Activated CD8-positive, alpha-beta memory T cell treated with anti-CD3 and anti-CD28 coated beads for 4 hours (primary cell): ENCODE data around the gene RBM33.
A peak's percentile ranks its signal among the peaks of the same experiment; 100 is the strongest.
"Not testable (repeated sequence)": the region's sequence is repeated elsewhere in the genome, so short reads cannot be mapped to it uniquely, and the experiment has no call there.

Source experiments
- DNase-seq, 2 donors: peaks; one replicate each; pipeline ENCODE4 v3.0.0-alpha.2; 2020; ENCODE audit warnings: low read depth in 2 of 2

Gene RBM33

GRCh38 chr7:155809332-155809946 lies 165.0 kb downstream of the RBM33 start:
- DNase-seq: no peak

- no peak for DNase-seq
Observed at GRCh38 chr7:155809947-155810769, 165.7 kb downstream of the RBM33 start.

- no peak for DNase-seq
Observed at GRCh38 chr7:155810770-155811559, 166.5 kb downstream of the RBM33 start.

DNA sequence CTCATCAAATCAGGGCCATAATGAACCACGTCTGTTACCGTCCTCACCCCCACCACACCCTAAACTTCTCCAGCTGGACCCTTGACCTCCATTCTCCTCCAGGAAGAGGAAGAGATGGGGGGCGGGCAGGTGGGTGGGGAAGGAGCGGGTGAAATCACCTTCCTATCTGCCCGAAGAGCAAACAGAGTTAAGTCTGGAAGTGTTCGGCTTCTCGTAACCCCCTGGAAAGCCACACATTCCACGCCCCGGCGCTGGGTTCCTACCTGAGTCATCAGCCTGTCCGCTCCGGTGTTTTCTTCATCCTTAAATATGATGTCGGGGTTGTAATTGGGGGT lies 167.1 kb downstream of the RBM33 start:
- DNase-seq: no peak

DNA sequence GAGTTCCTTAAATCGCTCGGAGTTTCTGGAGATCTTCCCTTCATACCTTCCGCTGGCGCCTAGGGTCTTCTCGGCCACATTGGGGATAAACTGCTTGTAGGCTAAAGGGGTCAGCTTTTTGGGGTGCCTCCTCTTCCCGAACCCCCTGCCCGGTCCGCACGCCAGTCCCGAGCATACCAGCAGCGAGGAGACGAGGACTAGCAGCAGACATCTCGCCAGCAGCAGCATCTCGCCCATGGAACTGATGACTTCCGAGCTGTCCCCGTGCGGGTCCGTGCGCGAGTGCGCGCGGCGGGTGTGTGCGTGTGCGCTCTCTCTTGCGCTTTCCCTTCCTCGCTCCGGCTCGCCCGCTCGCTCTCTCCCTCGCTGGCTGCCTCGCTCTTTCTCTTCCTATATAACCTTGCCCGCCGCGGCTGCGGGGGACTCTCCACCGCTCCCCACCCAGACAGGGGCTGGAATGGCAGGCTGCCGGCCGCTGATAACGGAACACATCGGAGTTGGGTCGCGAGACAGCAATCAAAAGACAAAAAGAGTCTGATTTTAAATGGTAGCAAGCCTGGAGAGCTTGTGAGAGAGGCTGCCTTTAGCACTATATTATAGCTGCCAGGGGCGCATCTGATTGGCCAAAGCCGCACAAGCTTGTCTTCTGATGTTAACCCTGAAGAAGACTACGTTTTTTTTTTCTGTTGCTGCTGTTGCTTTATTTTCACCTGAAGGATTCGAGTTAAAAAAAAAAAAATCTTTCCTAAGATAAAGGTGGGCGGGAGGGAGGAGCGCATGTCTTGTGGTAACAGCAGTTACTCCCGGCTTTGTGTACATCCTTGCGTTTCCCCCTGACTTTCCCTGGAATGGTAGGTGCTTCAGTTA lies 167.7 kb downstream of the RBM33 start, which contains the start of gene SHH:
TSS of gene SHH (minus strand) at position 569 of the 867 bp plus-strand sequence. CDS start at position 228, 341 bp downstream.
- DNase-seq: no peak

DNA sequence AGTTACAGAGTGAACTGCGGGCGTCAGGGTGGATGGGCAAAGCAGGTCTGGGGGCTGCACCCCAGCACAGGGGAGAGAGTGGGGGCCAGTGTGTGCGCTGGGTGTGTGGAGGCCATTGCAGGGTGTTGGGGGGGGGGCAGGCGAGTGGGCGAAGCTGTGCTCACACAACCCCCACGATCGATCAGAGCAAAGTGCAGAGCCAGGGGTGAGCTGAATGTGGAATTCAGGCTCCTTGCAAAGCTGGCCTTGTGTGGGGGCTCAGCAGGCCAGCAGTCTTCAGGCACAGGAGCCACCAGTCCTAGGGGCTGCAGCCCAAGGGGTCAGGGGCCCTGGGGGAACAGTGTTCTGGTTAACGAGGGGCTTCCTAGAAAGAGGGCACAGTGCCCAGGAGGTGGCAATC lies 168.7 kb downstream of the RBM33 start:
- no peak for DNase-seq

- DNase-seq: no peak
Observed at GRCh38 chr7:155813546-155814315, 169.3 kb downstream of the RBM33 start.

DNA sequence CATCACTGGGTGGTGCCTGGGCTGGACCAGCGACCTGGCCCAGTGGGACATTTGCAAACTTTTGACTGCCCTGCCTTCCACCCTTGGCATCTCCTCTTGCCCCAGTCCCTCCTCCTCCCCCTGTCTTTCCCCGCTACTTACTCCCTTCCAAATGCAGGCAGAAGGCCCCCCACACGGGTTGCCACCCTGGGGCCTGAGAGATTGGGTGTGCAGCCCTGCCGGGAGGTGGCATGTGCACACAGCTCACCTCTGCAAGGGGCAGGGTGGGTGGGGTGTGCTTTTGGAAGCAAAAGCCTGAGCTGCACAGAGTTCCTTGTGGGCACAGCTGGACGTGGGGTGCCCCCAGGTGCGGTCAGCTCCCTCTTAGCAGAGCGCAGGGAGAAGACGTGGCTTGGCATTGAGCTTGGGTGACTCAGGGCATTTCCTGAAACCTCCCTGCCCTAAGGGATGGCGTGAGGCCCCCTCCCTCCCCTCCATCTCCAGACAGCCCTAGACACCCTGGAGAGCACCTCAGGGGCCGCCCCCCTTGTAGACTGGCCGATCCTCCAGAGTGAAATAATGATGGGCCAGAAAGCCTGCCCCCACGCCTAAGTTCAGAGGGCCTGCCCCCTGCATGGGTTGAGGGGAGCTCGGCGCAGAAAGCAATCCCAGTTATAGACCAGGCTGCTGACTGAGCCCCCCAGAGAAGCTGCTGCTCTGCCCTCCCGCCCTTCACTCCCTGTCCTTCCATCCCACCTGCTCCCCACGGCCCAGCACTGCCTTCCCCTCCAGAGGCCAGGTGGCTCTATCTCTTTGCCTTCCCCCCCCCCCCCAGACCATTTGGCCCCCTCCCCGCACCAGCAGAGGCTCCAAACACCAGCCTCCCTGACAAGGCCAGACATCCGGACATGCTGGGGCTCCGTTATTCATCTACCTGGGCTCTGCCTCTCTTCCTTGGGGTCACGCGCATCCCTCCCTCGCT lies 170.1 kb downstream of the RBM33 start:
- no peak for DNase-seq

DNA sequence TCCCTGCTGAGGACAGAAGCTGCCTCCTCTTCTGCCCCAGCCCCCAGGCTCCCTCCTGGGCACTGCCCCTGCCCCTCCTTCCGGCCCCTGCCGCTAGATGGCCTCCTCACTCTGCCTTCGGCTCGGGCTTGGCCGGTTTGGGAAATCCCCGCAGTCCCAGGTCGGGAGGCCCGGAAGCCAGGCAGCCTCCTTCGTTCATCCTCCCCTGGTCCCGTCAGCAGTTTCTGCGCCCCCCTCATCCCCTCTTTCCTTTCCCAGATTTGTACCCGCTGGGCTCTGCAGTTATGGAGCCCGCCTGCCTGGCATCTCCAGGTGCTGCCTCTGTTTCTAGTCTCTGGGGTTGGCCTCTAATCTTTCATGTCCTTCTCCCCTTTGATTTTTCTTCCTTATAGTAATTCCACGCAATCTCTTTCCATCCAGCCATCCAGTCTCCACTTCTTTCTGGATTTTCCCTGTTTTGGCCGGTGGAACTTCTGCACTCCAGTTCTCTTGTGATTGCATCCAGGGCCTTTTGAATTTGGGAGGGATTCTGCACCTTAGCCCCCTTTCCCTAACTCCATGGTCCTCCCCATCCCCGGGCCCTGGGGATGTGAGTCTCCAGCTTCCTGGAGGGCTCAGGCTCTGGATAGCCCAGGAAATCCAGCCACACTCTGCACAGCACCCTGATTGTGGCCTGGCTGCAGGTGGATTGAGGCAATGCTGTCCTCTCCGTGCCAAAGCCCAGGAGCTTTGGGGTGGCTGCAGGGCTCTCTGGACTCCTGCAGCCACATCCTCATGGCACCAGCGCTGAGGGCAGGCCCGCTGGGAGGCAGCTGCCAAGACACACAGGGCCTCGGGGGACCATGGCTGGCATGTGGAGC lies 171.1 kb downstream of the RBM33 start:
- DNase-seq: peak; percentile 16 to 29

DNA sequence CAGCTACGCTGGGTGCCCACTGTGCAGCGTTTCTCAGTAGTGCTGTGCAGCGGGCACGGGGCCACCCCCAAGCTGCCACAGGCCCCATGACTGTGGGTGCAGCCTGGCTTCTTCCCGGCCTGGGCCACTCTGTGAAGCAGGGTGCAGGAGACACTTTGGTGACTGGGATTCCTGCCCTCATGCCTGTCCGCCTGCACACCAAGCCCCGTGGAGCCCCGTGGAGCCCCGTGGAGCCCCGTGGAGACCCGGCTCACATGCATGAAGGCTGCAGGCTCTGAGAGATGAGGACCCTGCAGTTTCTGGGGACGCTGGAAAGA lies 171.7 kb downstream of the RBM33 start:
- DNase-seq: no peak

DNA sequence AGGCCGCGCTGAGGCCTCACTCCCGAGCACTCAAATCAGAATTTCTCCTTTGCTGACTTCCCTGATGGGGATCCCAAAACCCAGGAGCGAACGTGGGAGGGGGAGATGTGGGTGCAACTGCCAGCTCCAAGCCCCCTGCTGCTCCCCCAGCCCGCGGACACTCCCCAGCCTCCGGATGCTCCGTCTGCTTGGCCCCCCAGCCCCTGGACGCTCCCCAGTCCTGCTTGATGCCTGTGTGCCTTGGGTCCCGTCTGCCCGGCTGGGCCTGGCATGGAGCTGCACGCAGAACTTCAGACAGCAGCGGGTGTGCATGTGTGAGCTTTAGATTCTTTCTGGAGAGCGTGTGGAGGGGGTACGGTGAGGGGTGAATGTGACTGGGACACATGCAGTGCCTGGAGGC lies 172.5 kb downstream of the RBM33 start:
- no peak for DNase-seq

GRCh38 chr7:155817515-155817914 lies 173.1 kb downstream of the RBM33 start:
- not testable (repeated sequence) for DNase-seq

GRCh38 chr7:155818154-155818819 lies 173.8 kb downstream of the RBM33 start:
- DNase-seq: no peak

- no peak for DNase-seq
Observed at GRCh38 chr7:155818820-155819168, 174.3 kb downstream of the RBM33 start.

DNA sequence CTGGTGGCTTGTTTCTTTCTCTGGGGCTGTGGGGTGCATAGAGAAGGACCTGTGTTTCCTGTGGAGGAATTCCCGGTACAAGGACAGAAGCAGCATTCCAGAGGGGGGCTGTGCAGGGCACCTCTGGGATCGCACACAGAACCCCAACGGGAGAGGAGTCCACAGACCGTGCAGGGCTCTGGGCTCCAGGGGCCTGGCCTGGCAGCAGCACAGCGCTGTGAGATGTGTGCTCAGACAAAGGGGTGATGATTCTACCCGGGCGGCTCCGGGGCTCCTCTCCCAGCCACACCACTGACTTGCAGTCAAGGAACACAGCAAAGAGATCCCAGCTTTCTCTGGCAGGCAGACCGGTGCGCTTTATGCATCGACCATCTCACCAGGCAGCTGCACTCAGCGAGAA lies 174.7 kb downstream of the RBM33 start:
- no peak for DNase-seq

GRCh38 chr7:155820246-155820645 lies 175.8 kb downstream of the RBM33 start:
- DNase-seq: no peak

DNA sequence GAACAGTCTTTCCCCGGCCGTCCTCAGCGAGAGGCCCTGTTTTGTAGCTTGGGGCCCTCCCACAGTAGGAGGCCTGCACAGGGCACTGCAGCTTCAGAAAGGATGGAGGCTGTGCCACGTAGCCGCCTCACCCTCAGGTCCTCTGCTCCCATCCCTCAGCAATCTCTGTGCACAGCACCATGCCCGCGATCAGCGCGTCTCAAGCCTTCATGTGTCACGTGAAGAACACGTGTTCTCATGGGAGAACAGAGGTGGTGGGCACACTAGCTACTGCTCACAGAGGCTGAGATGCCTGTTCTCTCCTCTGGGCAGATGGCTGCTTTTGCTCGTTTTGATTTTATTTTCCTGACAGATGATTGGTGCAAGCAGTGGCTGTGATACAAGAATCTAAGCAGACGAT lies 176.3 kb downstream of the RBM33 start:
- DNase-seq: no peak

DNA sequence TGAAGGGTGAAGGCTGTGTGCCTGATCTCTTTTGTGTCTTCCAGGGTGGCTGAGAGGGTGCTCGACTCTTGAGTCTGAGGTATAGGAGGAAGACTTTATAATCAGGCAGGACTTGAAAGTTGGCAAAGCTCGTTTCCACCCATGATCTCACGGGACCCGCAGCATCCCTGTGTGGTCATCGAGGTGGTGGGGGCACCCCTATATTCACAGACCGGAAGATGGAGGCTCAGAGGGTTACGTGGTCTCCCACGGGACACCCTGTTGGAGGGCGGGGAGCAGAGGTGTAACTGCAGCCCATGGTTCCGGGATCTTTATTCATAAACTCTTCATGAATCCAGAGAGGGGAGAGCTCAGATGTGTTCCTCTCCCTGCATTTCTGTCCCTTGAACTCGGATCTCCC lies 177.4 kb downstream of the RBM33 start:
- DNase-seq: no peak
